Skeletal muscle tissue (tissue), 4 donors: ENCODE results near the gene ZFYVE26. TPM values are rescaled to one million over a fixed set of nuclear protein-coding genes. Genes with fewer than 3 reads are reported as not detected.
A peak's percentile ranks its signal among the peaks of the same experiment; 100 is the strongest.

Experiments used
- H3K27ac ChIP-seq: one replicate; pipeline ENCODE4 v1.7.0; 2013; ENCODE audit warnings: mild to moderate bottlenecking, low read depth, low read length, inconsistent platforms
- H3K27me3 ChIP-seq, 3 donors: one replicate each; pipeline ENCODE4 v1.7.0; 2013; ENCODE audit warnings: low read length in 3 of 3; ENCODE audit not compliant: control insufficient read depth in 3 of 3, insufficient read depth in 3 of 3
- H3K36me3 ChIP-seq, 3 donors: one replicate each; pipeline ENCODE4 v1.7.0; 2013; ENCODE audit warnings: low read length in 3 of 3; ENCODE audit not compliant: control insufficient read depth in 3 of 3, insufficient read depth in 3 of 3
- H3K4me1 ChIP-seq, 3 donors: one replicate each; pipeline ENCODE4 v1.7.0; 2013; ENCODE audit warnings: low read length in 3 of 3, mild to moderate bottlenecking in 3 of 3; ENCODE audit not compliant: control insufficient read depth in 3 of 3, insufficient read depth in 3 of 3
- H3K4me3 ChIP-seq, 3 donors: one replicate each; pipeline ENCODE4 v1.7.0; 2013; ENCODE audit warnings: low read length in 3 of 3
- H3K9ac ChIP-seq, 3 donors: one replicate each; pipeline ENCODE4 v1.7.0; 2013; ENCODE audit warnings: low read length in 3 of 3, mild to moderate bottlenecking in 3 of 3, moderate library complexity in 2 of 3, low read depth in 1 of 3
- H3K9me3 ChIP-seq, 3 donors: one replicate each; pipeline ENCODE4 v1.7.0; 2013; ENCODE audit warnings: low read length in 3 of 3; ENCODE audit not compliant: control insufficient read depth in 3 of 3
- total RNA-seq: library from RNA; depleted of rRNA; stranded (reverse); fragments of >200 nt; gene quantifications from one replicate; pipeline ENCODE4 v1.2.3, GENCODE V29; 2014
- donor health status: Osteomylitis.

Gene ZFYVE26
- total RNA-seq, 1 donor from 2014 or later: 21.9 TPM

DNA sequence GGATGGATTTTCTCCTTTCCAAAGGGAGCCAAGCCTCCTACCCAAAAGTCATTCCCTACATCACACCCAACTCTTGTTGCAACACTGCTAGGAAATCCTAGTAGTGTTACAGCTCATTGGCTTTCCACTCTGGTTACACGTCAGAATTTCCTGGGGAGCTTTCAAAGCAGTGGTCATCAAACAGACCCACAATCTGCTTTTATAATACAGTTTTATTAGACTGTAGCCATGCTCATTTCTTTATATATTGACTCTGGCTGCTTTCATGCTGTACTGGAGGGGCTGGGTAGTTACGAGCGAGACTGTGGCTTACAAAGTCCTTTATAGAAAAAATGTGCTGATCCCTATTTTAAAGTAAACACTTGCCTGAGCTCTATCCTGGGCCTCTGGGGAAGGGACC is 34.3 kb downstream of the ZFYVE26 start:
- Histone ChIP-seq H3K9me3 (no peaks in the 10 kb centered on the region), H3K27ac (peak overlapping the region; percentile 9), H3K4me3 (no peak overlapping the region), H3K9ac (no peak overlapping the region), H3K27me3 (no peaks in the 10 kb centered on the region), H3K36me3 (peaks cover 46 to 80% (median 62%) of the 10 kb centered on the region in 3 donors), H3K4me1 (peaks cover 11 to 51% (median 17%) of the 10 kb centered on the region in 3 donors)

DNA sequence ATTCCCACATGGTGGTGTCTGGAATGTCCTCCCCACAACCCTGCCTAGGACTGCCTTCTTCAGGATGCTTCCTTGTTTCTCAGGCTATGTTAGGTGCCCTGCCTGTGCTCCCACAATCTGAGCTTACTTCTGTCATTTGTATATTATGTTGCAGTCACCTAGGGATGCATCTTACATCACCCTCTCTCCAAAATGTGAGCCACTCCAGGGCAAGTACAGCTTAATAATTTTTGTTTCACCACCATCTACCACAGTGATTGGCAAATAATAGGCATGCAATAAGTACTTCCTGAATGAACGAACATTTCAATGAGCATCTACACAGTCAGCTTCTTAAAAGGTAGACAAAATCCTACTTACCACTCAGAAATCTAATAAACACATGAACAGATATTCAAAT is 37.6 kb downstream of the ZFYVE26 start:
- H3K9me3 ChIP-seq: no peaks in the 10 kb centered on the region
- peaks cover 56 to 83% (median 81%) of the 10 kb centered on the region in 3 donors for H3K36me3 ChIP-seq
- no peak overlapping the region for H3K27ac ChIP-seq
- no peak overlapping the region for H3K9ac ChIP-seq
- H3K4me1 ChIP-seq: peaks cover 0 to 31% (median 0%) of the 10 kb centered on the region in 3 donors
- H3K27me3 ChIP-seq: no peaks in the 10 kb centered on the region
- no peak overlapping the region for H3K4me3 ChIP-seq

DNA sequence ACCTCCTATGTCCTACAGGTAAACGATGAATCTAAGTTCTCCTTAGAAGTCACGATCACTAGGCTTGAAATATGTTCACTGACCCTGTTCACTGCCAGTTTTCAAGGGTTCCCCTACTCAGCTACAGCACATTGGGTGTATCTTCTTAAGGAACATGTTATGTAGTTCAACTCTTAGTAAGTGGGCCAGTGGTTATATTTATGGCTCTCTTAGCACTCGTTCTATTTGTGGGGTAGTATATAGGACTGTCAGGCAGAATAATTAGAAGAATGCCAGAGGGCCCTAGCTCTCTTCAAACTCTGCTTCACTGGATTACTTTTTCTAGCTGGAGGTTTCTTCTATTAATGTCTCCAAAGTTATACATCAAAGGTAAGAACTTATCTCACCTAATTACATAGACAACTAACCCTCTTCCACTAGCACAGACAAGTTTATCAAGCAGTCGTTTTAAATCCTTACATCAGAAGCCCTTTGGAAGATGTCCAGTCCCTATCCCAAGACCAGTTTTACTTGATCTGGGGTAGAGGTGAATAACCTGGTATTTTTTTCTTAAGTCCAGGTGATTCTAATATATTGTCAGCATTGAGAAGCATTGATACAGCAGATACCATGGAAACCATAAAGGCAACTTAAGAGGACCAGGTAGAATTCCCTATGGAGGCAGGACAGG is 39.6 kb downstream of the ZFYVE26 start:
- Histone ChIP-seq H3K9me3 (no peaks in the 10 kb centered on the region), H3K9ac (no peak overlapping the region), H3K36me3 (peaks cover 51 to 86% (median 79%) of the 10 kb centered on the region in 3 donors), H3K4me3 (no peak overlapping the region), H3K27ac (peak overlapping the region; percentile 65), H3K4me1 (peaks cover 0 to 16% (median 0%) of the 10 kb centered on the region in 3 donors), H3K27me3 (no peaks in the 10 kb centered on the region)

DNA sequence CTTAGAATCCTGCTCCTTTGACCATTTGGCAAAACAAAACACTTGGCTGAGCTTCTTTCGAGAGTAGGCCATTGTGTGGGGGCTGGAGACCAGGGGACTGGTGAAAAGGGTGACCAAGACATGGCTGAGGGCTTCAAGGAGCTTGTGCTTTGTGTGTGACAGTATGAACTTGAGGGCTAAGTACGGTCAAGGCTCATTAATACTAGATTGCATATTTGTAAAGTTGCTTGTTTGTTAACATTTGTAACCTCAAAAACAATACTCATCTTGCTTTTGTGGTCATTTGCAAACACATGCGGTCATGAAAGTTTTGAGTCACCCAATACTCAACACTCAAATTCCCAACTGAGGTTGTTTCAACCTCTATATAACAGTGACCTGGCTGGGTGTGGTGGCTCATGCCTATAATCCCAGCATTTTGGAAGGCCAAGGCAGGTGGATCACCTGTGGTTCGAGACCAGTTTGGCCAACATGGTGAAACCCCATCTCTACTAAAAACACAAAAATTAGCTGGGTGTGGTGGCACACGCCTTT is 42.5 kb downstream of the ZFYVE26 start:
- H3K27me3 ChIP-seq: no peaks in the 10 kb centered on the region
- H3K9ac ChIP-seq: no peak overlapping the region
- no peak overlapping the region for H3K27ac ChIP-seq
- H3K4me1 ChIP-seq: peaks cover 0 to 13% (median 0%) of the 10 kb centered on the region in 3 donors
- no peak overlapping the region for H3K4me3 ChIP-seq
- H3K9me3 ChIP-seq: no peaks in the 10 kb centered on the region
- peaks cover 57 to 87% (median 82%) of the 10 kb centered on the region in 3 donors for H3K36me3 ChIP-seq

DNA sequence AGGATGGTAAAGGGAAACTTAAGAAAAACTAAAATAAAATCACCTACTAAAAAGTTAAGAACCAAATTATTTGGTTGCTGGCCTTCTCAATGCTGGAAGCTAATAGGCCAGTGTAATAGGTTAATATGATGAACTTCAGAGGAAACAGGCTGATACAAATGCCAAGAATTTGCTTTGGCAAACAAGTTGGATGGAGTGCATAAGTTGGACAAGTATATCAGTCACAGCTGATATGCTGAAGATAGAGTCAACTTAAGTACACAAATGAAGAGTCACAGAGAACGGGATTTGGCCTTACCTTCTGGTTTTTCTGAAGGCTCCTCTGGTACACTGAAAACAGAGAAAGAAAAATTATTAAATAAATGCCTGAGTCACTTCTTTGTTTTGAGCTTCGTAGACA is 48.2 kb downstream of the ZFYVE26 start:
- H3K27me3 ChIP-seq: no peaks in the 10 kb centered on the region
- H3K4me1 ChIP-seq: no peaks in the 10 kb centered on the region
- H3K4me3 ChIP-seq: no peak overlapping the region
- H3K9ac ChIP-seq: no peak overlapping the region
- no peak overlapping the region for H3K27ac ChIP-seq
- peaks cover 54 to 85% (median 60%) of the 10 kb centered on the region in 3 donors for H3K36me3 ChIP-seq
- H3K9me3 ChIP-seq: no peaks in the 10 kb centered on the region

DNA sequence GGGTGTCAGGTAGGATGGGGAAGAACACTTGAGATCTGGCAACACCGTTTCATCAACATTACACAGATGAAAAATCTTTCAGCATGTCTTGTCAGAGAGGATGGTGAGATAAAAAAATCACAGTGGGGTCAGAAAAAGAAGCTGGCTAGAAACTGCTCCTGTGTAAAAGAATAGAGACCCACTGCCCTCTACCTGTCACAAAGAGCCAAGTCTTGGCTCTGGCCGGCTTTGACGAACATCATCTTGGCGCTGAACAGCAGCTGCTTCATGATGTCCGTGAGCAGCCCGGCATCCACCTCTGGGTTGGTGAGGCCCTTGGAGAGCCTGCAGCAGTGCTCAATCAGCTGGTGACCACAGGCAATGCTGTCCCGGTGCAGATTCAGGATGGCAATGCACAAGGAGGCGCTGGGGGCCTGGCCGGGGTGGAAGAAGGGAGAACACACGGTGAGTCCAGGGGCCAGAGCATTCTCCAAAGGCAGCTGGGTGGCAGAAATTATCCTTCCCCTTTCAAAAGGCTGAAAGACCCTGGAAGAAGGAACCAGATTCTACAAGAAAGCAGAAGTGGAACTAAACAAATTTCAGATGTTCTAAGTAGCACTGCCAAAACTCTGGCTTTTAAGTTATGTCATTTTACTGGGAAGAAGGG is 50.2 kb downstream of the ZFYVE26 start:
- Histone ChIP-seq H3K9ac (no peak overlapping the region), H3K4me1 (no peaks in the 10 kb centered on the region), H3K9me3 (no peaks in the 10 kb centered on the region), H3K27me3 (no peaks in the 10 kb centered on the region), H3K27ac (no peak overlapping the region), H3K36me3 (peaks cover 56 to 85% (median 58%) of the 10 kb centered on the region in 3 donors), H3K4me3 (no peak overlapping the region)

DNA sequence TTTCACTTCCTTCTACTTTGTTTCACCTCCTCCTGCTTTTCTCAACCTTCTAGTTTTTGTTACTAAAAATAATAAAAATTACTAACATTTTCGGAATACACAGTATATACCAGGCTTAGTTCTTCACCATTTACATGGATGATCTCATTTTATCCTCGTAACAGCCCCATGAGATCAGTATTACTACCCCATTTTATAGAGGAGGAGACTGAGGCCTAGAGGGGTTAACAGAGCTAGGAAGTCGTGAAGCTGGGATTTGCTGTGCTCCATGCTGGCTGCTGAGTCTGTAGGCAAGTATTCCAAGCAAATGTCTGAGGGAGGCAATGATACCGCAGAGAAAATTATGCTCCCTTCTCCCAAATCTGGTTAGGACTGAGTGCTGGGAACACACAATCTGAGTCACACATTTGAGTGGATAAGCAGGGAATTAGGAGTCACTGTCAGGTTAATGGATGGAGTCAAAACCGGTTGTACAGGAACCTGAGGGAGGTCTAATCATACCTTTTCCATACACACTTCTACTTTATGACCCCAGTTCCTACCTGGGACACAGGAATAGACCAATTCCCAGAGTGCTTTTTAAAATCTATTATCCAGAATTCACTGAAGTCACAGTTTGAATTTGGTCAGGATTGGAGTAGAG is 51.1 kb downstream of the ZFYVE26 start:
- Histone ChIP-seq H3K9me3 (no peaks in the 10 kb centered on the region), H3K36me3 (peaks cover 58 to 86% (median 62%) of the 10 kb centered on the region in 3 donors), H3K27ac (no peak overlapping the region), H3K27me3 (no peaks in the 10 kb centered on the region), H3K9ac (no peak overlapping the region), H3K4me1 (no peaks in the 10 kb centered on the region), H3K4me3 (no peak overlapping the region)

DNA sequence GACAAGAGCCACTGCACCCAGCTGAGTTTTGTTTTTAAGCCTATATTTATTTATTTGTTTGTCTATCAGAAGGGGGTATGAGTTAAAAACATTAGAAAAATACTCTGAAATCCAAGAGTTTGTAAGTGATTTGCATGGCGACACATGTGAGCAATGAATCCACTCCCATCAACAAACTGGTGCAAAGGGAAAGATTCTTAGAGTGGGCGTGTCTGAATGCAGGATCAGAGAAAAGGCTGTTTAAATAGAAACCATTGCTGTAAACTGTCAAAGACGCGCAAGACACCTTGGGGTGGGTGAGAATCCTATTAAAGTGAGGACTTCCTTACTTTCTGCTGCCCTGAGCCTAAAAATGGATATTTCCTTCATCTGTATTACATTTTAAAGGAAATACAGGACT is 51.9 kb downstream of the ZFYVE26 start:
- Histone ChIP-seq H3K36me3 (peaks cover 58 to 88% (median 64%) of the 10 kb centered on the region in 3 donors), H3K9ac (no peak overlapping the region), H3K27me3 (no peaks in the 10 kb centered on the region), H3K9me3 (no peaks in the 10 kb centered on the region), H3K4me3 (no peak overlapping the region), H3K27ac (no peak overlapping the region), H3K4me1 (no peaks in the 10 kb centered on the region)

DNA sequence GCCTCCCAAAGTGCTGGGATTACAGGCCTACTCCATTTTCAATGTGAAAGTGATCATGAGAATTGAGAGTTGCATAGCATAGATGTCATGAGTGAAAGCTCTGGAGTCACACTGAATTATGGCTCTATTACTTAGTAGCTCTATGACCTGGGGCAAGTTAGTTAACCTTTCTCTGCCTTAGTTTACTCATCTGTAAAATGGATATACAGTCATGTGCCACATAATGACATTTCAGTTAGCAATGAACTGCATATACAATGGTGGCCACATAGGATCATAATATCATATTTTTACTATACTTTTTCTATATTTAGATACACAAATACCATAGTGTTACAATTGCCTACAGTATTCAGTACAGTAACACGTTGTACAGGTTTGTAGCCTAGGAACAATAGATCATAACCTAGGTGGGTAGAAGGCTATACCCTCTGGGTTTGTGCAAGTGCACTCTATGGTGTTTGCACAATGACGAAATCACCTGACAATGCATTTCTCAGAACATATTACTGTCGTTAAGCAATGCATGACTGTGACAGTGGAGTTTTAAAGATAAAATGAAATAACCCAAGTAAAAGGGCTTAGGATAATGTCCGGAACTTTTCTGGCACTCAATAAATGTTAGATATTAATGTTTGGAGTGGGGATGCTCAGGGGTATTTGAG is 53.1 kb downstream of the ZFYVE26 start:
- H3K27ac ChIP-seq: no peak overlapping the region

More for the DNA sequence above, 53.1 kb downstream of the ZFYVE26 start:
- H3K9me3 ChIP-seq: no peaks in the 10 kb centered on the region
- no peak overlapping the region for H3K4me3 ChIP-seq
- no peak overlapping the region for H3K9ac ChIP-seq
- H3K36me3 ChIP-seq: peaks cover 53 to 78% (median 53%) of the 10 kb centered on the region in 3 donors
- no peaks in the 10 kb centered on the region for H3K27me3 ChIP-seq
- no peaks in the 10 kb centered on the region for H3K4me1 ChIP-seq
